ENCODE measurements around the gene DCLRE1B. TPM values are rescaled to one million over a fixed set of nuclear protein-coding genes. Genes with fewer than 3 reads are reported as not detected.

The DCLRE1B gene
- total RNA-seq, 1 experiment from 2014 or later: 6.9 TPM

DNA sequence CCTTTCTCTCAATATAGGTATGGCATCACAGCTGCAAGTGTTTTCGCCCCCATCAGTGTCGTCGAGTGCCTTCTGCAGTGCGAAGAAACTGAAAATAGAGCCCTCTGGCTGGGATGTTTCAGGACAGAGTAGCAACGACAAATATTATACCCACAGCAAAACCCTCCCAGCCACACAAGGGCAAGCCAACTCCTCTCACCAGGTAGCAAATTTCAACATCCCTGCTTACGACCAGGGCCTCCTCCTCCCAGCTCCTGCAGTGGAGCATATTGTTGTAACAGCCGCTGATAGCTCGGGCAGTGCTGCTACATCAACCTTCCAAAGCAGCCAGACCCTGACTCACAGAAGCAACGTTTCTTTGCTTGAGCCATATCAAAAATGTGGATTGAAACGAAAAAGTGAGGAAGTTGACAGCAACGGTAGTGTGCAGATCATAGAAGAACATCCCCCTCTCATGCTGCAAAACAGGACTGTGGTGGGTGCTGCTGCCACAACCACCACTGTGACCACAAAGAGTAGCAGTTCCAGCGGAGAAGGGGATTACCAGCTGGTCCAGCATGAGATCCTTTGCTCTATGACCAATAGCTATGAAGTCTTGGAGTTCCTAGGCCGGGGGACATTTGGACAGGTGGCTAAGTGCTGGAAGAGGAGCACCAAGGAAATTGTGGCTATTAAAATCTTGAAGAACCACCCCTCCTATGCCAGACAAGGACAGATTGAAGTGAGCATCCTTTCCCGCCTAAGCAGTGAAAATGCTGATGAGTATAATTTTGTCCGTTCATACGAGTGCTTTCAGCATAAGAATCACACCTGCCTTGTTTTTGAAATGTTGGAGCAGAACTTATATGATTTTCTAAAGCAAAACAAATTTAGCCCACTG lies 35.5 kb downstream of the DCLRE1B start:
- H3K36me3 ChIP-seq (ENCODE audit: control insufficient read depth, insufficient read depth, low read length): no peaks in the 10 kb centered on the region; the same call in 1 of the 2 replicates
- no peaks in the 10 kb centered on the region for H3K27me3 ChIP-seq (replicated peaks; ENCODE audit: control insufficient read depth, insufficient read depth, low read length)
- intact Hi-C loops (cut with micrococcal nuclease; ENCODE audit: unreplicated experiment): no loop called here
- no peak for DNase-seq
- Mint-ChIP-seq H3K36me3 (ENCODE audit: insufficient read depth, unreplicated experiment) (peaks cover 28% of the 10 kb centered on the region), H3K27me3 (ENCODE audit: insufficient read depth, unreplicated experiment) (no peaks in the 10 kb centered on the region), H3K4me3 (ENCODE audit: unreplicated experiment) (no peak overlapping the region), H3K4me1 (ENCODE audit: low read depth, unreplicated experiment) (peaks cover 7% of the 10 kb centered on the region), H3K9me3 (ENCODE audit: unreplicated experiment) (no peaks in the 10 kb centered on the region), H3K27ac (ENCODE audit: unreplicated experiment) (no peak overlapping the region)
- no peak overlapping the region for H3K4me3 ChIP-seq (ENCODE audit: low read depth, low read length)
- TF ChIP-seq, protein P1, sequence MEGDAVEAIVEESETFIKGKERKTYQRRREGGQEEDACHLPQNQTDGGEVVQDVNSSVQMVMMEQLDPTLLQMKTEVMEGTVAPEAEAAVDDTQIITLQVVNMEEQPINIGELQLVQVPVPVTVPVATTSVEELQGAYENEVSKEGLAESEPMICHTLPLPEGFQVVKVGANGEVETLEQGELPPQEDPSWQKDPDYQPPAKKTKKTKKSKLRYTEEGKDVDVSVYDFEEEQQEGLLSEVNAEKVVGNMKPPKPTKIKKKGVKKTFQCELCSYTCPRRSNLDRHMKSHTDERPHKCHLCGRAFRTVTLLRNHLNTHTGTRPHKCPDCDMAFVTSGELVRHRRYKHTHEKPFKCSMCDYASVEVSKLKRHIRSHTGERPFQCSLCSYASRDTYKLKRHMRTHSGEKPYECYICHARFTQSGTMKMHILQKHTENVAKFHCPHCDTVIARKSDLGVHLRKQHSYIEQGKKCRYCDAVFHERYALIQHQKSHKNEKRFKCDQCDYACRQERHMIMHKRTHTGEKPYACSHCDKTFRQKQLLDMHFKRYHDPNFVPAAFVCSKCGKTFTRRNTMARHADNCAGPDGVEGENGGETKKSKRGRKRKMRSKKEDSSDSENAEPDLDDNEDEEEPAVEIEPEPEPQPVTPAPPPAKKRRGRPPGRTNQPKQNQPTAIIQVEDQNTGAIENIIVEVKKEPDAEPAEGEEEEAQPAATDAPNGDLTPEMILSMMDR (IDR thresholded peaks at IDR 0.05; ENCODE audit: insufficient read depth in 1 of 2, low read depth in 1 of 2, low read length in 1 of 2, severe bottlenecking in 1 of 2, unreplicated experiment in 1 of 2): no peak
- peaks cover 6% of the 10 kb centered on the region; the same call in 1 of the 2 replicates for H3K4me1 ChIP-seq
- POLR2A ChIA-PET: no interaction called here
- CTCF ChIA-PET: no interaction called here
- BruUV-seq (replicated peaks): TSS peak; percentile 17
- H3K9me3 ChIP-seq: no peaks in the 10 kb centered on the region

DNA sequence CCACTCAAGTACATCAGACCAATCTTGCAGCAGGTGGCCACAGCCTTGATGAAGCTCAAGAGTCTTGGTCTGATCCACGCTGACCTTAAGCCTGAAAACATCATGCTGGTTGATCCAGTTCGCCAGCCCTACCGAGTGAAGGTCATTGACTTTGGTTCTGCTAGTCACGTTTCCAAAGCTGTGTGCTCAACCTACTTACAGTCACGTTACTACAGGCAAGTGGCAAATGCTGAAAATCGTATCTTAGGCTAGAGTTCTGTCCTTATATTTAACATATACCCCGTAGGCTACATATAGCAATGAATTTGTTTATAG lies 36.1 kb downstream of the DCLRE1B start:
- Mint-ChIP-seq H3K4me1 (ENCODE audit: low read depth, unreplicated experiment) (peaks cover 11% of the 10 kb centered on the region), H3K36me3 (ENCODE audit: insufficient read depth, unreplicated experiment) (peaks cover 32% of the 10 kb centered on the region), H3K27me3 (ENCODE audit: insufficient read depth, unreplicated experiment) (no peaks in the 10 kb centered on the region), H3K4me3 (ENCODE audit: unreplicated experiment) (no peak overlapping the region), H3K9me3 (ENCODE audit: unreplicated experiment) (no peaks in the 10 kb centered on the region), H3K27ac (ENCODE audit: unreplicated experiment) (no peak overlapping the region)
- no peaks in the 10 kb centered on the region for H3K9me3 ChIP-seq
- POLR2A ChIA-PET: no interaction called here
- peaks cover 12% of the 10 kb centered on the region; the same call in 1 of the 2 replicates for H3K4me1 ChIP-seq
- CTCF ChIA-PET: no interaction called here
- BruUV-seq (replicated peaks): no TSS peak
- no peaks in the 10 kb centered on the region; the same call in 1 of the 2 replicates for H3K36me3 ChIP-seq (ENCODE audit: control insufficient read depth, insufficient read depth, low read length)
- H3K27me3 ChIP-seq (replicated peaks; ENCODE audit: control insufficient read depth, insufficient read depth, low read length): no peaks in the 10 kb centered on the region
- no peak for DNase-seq
- H3K4me3 ChIP-seq (ENCODE audit: low read depth, low read length): no peak overlapping the region
- intact Hi-C loops (cut with micrococcal nuclease; ENCODE audit: unreplicated experiment): no loop called here
- TF ChIP-seq, protein P1 (IDR thresholded peaks at IDR 0.05; ENCODE audit: insufficient read depth in 1 of 2, low read depth in 1 of 2, low read length in 1 of 2, severe bottlenecking in 1 of 2, unreplicated experiment in 1 of 2): no peak

DNA sequence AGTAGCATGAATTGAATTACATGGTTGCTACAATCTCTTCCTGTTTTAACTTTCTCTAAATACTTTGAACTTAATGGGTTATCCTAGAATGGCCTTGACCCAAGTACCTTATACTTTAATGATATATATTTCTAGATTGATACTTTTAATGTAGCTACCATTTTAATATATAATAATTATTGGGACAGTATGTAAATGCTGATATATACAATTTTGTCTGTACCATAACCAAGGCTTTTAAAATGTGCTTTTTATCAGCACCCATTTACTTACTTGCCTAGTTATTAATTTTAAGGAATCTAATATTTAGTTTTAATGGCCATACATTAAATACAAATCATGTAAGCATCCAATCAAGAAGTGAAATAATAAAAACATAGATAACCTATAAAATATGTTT lies 37.4 kb downstream of the DCLRE1B start:
- H3K9me3 Mint-ChIP-seq (ENCODE audit: unreplicated experiment): no peaks in the 10 kb centered on the region
- BruUV-seq (replicated peaks): no TSS peak
- DNase-seq: no peak
- Histone ChIP-seq H3K4me3 (ENCODE audit: low read depth, low read length) (no peak overlapping the region), H3K4me1 (peaks cover 23% of the 10 kb centered on the region), H3K27me3 (replicated peaks; ENCODE audit: control insufficient read depth, insufficient read depth, low read length) (no peaks in the 10 kb centered on the region), H3K9me3 (no peaks in the 10 kb centered on the region), H3K36me3 (ENCODE audit: control insufficient read depth, insufficient read depth, low read length) (no peaks in the 10 kb centered on the region; the same call in 1 of the 2 replicates)
- peaks cover 33% of the 10 kb centered on the region for H3K36me3 Mint-ChIP-seq (ENCODE audit: insufficient read depth, unreplicated experiment)
- H3K27ac Mint-ChIP-seq (ENCODE audit: unreplicated experiment): no peak overlapping the region
- intact Hi-C loops (cut with micrococcal nuclease; ENCODE audit: unreplicated experiment): no loop called here
- no peak overlapping the region for H3K4me3 Mint-ChIP-seq (ENCODE audit: unreplicated experiment)
- H3K4me1 Mint-ChIP-seq (ENCODE audit: low read depth, unreplicated experiment): peaks cover 15% of the 10 kb centered on the region
- TF ChIP-seq, protein P1 (IDR thresholded peaks at IDR 0.05; ENCODE audit: insufficient read depth in 1 of 2, low read depth in 1 of 2, low read length in 1 of 2, severe bottlenecking in 1 of 2, unreplicated experiment in 1 of 2): no peak
- POLR2A ChIA-PET: no interaction called here
- no peaks in the 10 kb centered on the region for H3K27me3 Mint-ChIP-seq (ENCODE audit: insufficient read depth, unreplicated experiment)
- CTCF ChIA-PET: no interaction called here

Measured in Caco-2 (cell line).